Esophagus squamous epithelium (tissue), 5 donors: ENCODE results near the gene B3GNT4. TPM values are rescaled to one million over a fixed set of nuclear protein-coding genes. Genes with fewer than 3 reads are reported as not detected.

Experiments used
- DNase-seq: peaks from one replicate; lab custom pipeline; 2025; lab: John Stamatoyannopoulos, UW
- H3K27ac ChIP-seq, 4 donors: fragments of 200-600 bp; sonication (generic); one replicate each; pipeline ENCODE4 v1.5.1; 2016 to 2019; ENCODE audit warnings: mild to moderate bottlenecking in 1 of 4
- H3K27me3 ChIP-seq, 4 donors: fragments of 200-600 bp; sonication (generic); 1 replicate in 3 of 4; 2 replicates in 1 of 4; pipeline versions ENCODE4 v1.5.1 to v1.6.0; 2017 to 2021; ENCODE audit warnings: antibody characterized with exemption in 1 of 4
- H3K36me3 ChIP-seq, 3 donors: fragments of 200-600 bp; sonication (generic); one replicate each; pipeline ENCODE4 v1.5.1; 2016 to 2019
- H3K4me1 ChIP-seq, 3 donors: fragments of 200-600 bp; sonication (generic); one replicate each; pipeline ENCODE4 v1.5.1; 2017 to 2019
- H3K4me3 ChIP-seq, 4 donors: fragments of 200-600 bp; sonication (generic); 1 replicate in 3 of 4; 2 replicates in 1 of 4; pipeline ENCODE4 v1.5.1; 2016 to 2019; ENCODE audit warnings: mild to moderate bottlenecking in 2 of 4, moderate library complexity in 1 of 4
- H3K9me3 ChIP-seq, 3 donors: fragments of 200-600 bp; sonication (generic); one replicate each; pipeline ENCODE4 v1.5.1; 2016 to 2019
- POLR2A ChIP-seq, 4 donors: fragments of 450-650 bp; IDR thresholded peaks; one replicate each; pipeline ENCODE4 v1.6.1; 2017; ENCODE audit warnings: antibody characterized with exemption in 4 of 4, mild to moderate bottlenecking in 4 of 4, moderate library complexity in 3 of 4
- WGBS, 2 donors: methylation state at CpG; one replicate each; pipeline ENCODE4 v1.1.5; 2018; 5-methylcytosine and 5-hydroxymethylcytosine counted together
- intact Hi-C: fragments of 100-400 bp; cut with DNase I; formaldehyde crosslinking; loops from one replicate; pipeline ENCODE4 v1.15.0; 2022
- total RNA-seq, 4 donors: library from RNA; depleted of rRNA; stranded (reverse); fragments of >200 nt; gene quantifications; one replicate each; pipeline ENCODE4 v1.1.0, GENCODE V29; 2016
- TF ChIP-seq, protein P1 (sequence below), 6 experiments: fragments of 450-650 bp in 4 of 6; fragments of 200-600 bp in 2 of 6; sonication (generic) in 2 of 6; IDR thresholded peaks; one replicate each; pipeline ENCODE4 v1.5.1; 2016 to 2019; ENCODE audit warnings: antibody characterized with exemption in 6 of 6, mild to moderate bottlenecking in 4 of 6, moderate library complexity in 4 of 6
- donor health status: DM: yes; HTN: yes; CAD: no.

Gene B3GNT4
- total RNA-seq = 1 to 10 TPM in 1 of 4 donors, under 1 TPM in 3; 0.35 to 1.1 (median 0.47) TPM

DNA sequence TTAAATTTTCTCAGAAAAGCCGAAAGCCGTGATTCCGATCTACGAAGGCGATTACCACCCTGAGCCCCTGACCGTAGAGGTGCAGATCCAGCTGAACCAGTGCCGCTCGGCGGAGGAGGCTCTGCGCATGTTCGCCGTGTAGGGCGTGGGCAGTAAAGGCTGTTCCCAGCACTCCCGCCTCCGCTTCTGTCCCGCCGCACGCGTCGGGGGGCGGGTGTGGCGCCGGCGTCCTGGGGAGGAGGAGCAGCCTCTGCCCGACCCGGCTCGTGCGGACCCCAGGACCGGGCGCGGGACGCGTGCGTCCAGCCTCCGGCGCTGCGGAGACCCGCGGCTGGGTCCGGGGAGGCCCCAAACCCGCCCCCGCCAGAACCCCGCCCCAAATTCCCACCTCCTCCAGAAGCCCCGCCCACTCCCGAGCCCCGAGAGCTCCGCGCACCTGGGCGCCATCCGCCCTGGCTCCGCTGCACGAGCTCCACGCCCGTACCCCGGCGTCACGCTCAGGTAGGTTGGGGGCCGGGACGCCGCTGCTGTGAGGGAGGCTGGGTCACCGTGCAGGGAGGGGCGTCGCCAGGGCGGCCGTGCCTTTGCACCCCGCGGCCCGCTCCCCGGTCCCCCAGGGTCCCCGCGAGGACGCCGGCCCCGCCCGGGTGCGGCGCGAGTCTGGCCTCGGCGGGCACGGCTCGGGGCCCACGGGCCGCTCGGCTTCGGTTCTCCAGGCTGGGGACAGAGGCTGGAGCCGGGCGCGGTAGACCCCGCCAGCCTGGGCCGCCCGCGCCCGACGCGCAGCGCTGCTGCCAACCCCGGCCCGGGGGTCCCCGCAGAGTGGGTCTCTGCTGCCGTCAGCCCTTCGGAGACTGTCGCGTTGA is at the start of gene B3GNT4:
B3GNT4 (plus strand) TSS at position 409 of the 866 bp plus-strand sequence. CDS start 910 bp downstream, outside the sequence.
- Histone ChIP-seq H3K36me3 (peaks cover 0 to 23% (median 0%) of the 10 kb centered on the region in 3 donors), H3K27ac (peak within 1 kb of the TSS in 2 of 4 donors; percentile 12 to 47), H3K4me3 (peak within 1 kb of the TSS; percentile 40 to 75 (median 52)), H3K4me1 (peaks cover 7 to 35% (median 14%) of the 10 kb centered on the region in 3 donors), H3K27me3 (peaks cover 0 to 76% (median 2%) of the 10 kb centered on the region in 4 donors), H3K9me3 (no peaks in the 10 kb centered on the region)
- DNase-seq = no peak
- no peak for TF ChIP-seq POLR2A (IDR thresholded peaks at IDR 0.05)
- TF ChIP-seq, protein P1, sequence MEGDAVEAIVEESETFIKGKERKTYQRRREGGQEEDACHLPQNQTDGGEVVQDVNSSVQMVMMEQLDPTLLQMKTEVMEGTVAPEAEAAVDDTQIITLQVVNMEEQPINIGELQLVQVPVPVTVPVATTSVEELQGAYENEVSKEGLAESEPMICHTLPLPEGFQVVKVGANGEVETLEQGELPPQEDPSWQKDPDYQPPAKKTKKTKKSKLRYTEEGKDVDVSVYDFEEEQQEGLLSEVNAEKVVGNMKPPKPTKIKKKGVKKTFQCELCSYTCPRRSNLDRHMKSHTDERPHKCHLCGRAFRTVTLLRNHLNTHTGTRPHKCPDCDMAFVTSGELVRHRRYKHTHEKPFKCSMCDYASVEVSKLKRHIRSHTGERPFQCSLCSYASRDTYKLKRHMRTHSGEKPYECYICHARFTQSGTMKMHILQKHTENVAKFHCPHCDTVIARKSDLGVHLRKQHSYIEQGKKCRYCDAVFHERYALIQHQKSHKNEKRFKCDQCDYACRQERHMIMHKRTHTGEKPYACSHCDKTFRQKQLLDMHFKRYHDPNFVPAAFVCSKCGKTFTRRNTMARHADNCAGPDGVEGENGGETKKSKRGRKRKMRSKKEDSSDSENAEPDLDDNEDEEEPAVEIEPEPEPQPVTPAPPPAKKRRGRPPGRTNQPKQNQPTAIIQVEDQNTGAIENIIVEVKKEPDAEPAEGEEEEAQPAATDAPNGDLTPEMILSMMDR (IDR thresholded peaks at IDR 0.05) = no peak
- 0 to 1% methylated on average over 5 to 13 of the region's 104 CpGs for WGBS, 2 donors
- intact Hi-C loops = no loop called here

DNA sequence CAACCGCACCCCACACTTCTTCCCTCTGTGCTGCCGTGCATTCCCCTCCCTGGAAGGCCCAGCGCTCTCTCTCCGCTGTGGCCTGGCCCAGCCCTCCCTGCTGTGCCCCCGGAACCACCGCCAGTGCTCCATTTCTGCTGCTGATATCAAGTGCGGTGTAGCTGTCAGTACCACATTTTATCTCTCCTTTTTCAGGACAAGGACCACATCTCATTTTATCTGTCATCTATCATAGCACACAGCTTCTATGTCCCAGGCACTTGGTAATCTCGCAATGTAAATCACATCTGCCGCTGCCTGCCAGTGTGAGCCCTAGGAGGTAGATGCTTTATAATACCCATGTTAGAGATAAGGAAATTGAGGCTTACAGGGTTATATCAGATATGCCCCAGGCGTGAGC is 47.8 kb upstream of the B3GNT4 start:
- intact Hi-C loops = no loop called here
- no peaks in the 10 kb centered on the region for H3K36me3 ChIP-seq

DNA sequence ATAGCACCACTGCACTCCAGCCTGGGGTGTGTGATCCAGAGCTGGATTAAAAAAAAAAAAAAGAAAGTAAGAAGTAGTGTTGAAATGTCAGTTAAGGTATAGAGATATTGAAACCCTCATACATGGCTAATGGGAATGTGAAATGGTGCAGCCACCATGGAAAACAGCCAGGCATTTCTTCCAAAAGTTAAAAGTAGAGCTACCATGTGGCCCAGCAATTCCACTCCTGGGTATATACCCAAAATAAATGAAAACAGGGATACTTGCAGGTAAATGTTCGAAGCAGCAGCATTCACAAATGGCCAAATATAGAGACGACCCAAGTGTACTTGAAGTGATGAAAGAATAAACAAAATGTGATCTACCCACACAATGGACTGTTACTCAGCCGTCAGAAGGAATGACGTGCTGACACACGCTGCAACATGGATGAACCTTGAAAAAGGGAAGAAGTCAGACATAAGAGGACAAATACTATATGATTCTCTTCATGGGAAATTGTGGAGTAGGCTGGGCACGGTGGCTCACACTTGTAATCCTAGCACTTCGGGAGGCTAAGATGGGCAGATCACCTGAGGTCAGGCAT is 44.7 kb upstream of the B3GNT4 start:
- TF ChIP-seq, protein P1 (IDR thresholded peaks at IDR 0.05) = no peak
- TF ChIP-seq POLR2A (IDR thresholded peaks at IDR 0.05) = no peak
- Histone ChIP-seq H3K4me1 (no peaks in the 10 kb centered on the region), H3K36me3 (no peaks in the 10 kb centered on the region), H3K27me3 (no peaks in the 10 kb centered on the region), H3K9me3 (no peaks in the 10 kb centered on the region), H3K4me3 (no peak overlapping the region), H3K27ac (no peak overlapping the region)
- no peak for DNase-seq
- intact Hi-C loops = no loop called here
- 36 to 38% methylated on average over 7 of the region's 7 CpGs for WGBS, 2 donors

More for the DNA sequence above, 47.8 kb upstream of the B3GNT4 start:
- DNase-seq = no peak
- 78 to 83% methylated on average over 10 of the region's 10 CpGs for WGBS, 2 donors
- Histone ChIP-seq H3K4me3 (no peak overlapping the region), H3K9me3 (no peaks in the 10 kb centered on the region), H3K4me1 (no peaks in the 10 kb centered on the region), H3K27me3 (no peaks in the 10 kb centered on the region), H3K27ac (no peak overlapping the region)
- no peak for TF ChIP-seq POLR2A (IDR thresholded peaks at IDR 0.05)
- TF ChIP-seq, protein P1 (IDR thresholded peaks at IDR 0.05) = no peak

DNA sequence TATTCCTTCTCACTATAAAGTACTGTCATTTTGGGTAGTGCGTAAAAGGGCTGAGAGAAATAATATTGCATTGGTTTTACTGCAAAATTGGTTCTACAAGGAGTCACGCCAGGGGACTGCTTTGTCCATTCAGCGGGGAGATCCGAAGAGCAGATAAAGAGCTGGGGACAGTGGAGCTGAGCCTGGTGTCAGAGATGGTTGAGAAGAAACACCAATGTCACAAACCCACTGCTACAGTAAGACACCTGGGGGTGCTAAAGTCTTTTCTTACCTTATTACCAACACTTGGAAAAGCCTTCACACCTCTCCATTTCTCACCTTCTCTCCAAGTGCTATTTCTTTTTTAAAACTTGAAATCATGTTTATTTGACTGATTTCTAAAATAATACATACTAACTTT is 43.6 kb upstream of the B3GNT4 start:
- Histone ChIP-seq H3K36me3 (no peaks in the 10 kb centered on the region), H3K27me3 (peaks cover 0 to 1% (median 0%) of the 10 kb centered on the region in 4 donors), H3K4me3 (no peak overlapping the region), H3K9me3 (no peaks in the 10 kb centered on the region), H3K4me1 (no peaks in the 10 kb centered on the region), H3K27ac (no peak overlapping the region)
- intact Hi-C loops = no loop called here
- WGBS, 2 donors = 78 to 79% methylated on average over 4 of the region's 4 CpGs
- no peak for TF ChIP-seq POLR2A (IDR thresholded peaks at IDR 0.05)
- TF ChIP-seq, protein P1 (IDR thresholded peaks at IDR 0.05) = no peak
- no peak for DNase-seq

DNA sequence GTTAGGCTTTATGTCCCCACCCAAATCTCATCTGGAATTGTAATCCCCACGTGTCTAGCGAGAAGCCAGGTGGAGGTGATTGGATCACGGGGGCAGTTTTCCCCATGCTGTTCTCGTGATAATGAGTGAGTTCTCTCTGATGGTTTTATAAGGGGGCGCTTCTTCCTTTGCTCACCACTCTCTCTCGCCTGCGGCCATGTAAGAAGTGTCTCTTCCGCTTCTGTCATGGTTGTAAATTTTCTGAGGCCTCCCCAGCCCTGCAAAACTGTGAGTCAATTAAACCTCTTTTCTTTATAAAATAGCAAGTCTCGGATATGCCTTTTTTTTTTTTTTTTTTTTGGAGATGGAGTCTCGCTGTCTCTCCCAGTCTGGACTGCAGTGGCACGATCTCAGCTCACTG is 42.7 kb upstream of the B3GNT4 start:
- no peak for TF ChIP-seq POLR2A (IDR thresholded peaks at IDR 0.05)
- TF ChIP-seq, protein P1 (IDR thresholded peaks at IDR 0.05) = no peak
- intact Hi-C loops = no loop called here
- H3K4me3 ChIP-seq = no peak overlapping the region
- DNase-seq = no peak
- no peaks in the 10 kb centered on the region for H3K9me3 ChIP-seq
- 80 to 90% methylated on average over 11 of the region's 11 CpGs for WGBS, 2 donors
- peaks cover 0 to 7% (median 0%) of the 10 kb centered on the region in 4 donors for H3K27me3 ChIP-seq
- H3K27ac ChIP-seq = no peak overlapping the region
- no peaks in the 10 kb centered on the region for H3K4me1 ChIP-seq
- H3K36me3 ChIP-seq = no peaks in the 10 kb centered on the region
